GM18526 (cell line): ENCODE measurements around the gene CFAP70.

Experiments
- POLR2A ChIP-seq: IDR thresholded peaks from 3 replicates; pipeline ENCODE4 v1.6.1; 2011; ENCODE audit not compliant: insufficient read length; ENCODE audit errors: extremely low read depth

The CFAP70 gene

DNA sequence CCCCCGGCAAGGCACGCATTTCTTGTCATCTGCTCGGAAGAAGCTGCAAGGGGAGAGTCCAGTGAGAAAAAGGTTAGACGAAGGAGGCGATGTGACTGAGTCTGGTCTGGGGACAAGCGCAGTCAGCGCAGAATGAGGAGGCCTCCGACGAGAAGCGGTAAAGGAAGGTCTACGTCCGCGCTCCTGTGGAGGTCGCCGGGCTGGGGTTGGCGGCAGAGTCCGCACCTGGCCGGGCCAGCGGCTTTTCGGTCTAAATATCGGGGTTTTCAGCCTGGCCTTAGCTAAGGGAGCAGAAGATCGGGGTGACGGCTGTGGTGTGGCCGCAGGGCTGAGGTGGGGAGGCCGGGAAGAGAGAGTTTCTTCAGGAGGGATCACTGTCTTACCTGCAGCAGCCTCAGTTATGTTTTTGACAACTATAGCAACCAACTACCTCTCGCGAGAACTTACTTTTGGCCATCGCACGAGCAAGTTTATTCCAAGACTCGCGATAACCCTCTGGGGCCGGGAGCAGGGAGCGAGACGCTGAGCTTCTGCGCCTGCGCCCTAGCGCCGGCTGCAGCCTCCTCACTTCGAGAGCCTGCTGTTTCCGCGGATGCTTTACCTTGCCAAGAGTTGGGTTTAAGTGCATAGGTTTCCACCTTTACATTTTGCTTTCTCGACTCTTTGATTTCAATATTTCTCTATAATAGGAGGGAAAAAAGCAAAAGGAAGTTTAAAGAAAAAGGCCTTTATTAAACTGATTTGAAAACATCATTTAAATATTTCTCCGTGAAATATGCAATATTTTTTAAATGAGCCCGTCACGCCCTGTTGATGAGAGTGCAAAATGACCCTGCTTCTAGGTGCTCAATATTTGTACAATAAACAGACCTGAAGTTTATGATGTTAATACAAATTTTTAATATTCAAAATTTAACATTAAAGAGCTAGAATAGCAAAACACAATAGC lies at the start of gene CFAP70:
TSS of gene CFAP70 (minus strand) at position 534 of the 949 bp plus-strand sequence. CDS start 4,068 bp downstream, outside the sequence.
- TF ChIP-seq POLR2A, result peak; percentile 48

GRCh38 chr10:73408061-73408460 lies 49.4 kb upstream of the CFAP70 start:
- no peak for TF ChIP-seq POLR2A

- TF ChIP-seq POLR2A, result no peak
These were observed 48.8 kb upstream of the CFAP70 start for GRCh38 chr10:73407495-73407894.

GRCh38 chr10:73406846-73407245 lies 48.2 kb upstream of the CFAP70 start:
- TF ChIP-seq POLR2A, result no peak

DNA sequence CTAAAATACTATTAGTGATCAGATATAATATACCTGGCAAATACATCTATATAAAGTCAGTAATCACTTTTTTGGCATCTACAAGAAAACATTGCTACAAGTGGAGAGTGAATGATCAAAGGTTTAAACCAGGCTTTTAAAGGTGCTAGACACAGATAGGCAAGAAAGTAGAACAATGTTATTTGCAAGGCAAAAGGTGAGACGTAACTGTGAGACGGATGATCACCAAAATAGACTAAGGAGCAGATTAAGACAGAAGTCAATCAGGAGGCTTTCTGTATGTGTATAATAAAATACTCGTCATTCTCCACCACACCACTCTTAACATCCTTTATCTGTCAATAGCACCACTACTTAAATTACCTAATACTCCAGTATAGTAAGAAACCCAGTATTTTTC lies 46.9 kb upstream of the CFAP70 start:
- TF ChIP-seq POLR2A, result no peak

DNA sequence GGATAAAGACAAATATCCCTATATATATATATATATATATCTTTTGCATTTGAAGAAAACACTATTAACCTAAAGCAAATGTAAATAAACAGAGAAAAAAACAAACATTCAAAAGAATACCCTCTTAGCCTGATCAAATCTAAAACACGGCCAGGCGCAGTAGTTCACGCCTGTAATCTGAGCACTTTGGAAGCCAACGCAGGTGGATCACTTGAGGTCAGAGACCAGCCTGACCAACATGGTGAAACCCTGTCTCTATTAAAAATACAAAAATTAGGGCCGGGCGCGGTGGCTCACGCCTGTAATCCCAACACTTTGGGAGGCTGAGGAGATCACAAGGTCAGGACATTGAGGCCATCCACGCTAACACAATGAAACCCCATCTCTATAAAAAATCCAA lies 46.0 kb upstream of the CFAP70 start:
- TF ChIP-seq POLR2A, result no peak

- TF ChIP-seq POLR2A, result no peak
These were observed 43.0 kb upstream of the CFAP70 start for GRCh38 chr10:73401636-73402035.

DNA sequence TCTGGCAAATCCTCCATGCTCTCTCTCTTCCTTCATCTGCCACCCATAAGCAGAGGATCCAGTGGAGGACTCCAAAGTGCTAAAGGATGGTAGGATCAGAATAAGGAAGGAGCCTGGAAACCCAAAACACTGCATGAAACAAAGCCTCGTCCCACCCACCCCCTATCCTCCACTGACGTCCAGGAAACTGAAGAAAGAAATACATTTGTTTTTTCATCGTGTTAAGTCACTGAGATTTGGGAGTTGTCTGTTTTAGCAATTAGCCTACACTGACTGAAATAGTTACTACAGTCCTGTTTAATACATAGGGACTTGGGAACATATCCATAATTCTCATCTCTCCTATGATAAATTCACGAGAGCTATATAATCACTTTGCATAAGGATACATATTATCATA lies 40.4 kb upstream of the CFAP70 start:
- TF ChIP-seq POLR2A, result no peak

GRCh38 chr10:73398024-73398423 lies 39.4 kb upstream of the CFAP70 start:
- TF ChIP-seq POLR2A, result no peak

DNA sequence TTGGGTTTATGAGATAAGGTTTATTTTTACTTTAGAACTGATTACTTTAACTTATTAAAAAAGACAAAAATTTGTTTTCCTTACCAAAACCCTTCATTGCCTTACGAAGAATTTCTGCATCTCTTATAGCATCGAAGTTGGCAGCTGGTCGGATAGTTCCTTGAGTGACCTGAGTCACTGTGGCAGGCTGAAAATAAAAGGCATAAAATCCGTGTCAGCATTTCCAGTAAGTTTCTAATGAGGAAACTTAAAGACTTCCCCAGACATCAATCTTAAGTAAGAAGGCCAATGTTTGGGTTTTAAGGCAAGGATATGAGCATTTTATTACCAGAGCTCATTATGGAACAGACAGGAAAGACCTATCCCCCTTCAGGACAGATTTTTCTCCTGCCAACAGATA lies 29.6 kb upstream of the CFAP70 start:
- TF ChIP-seq POLR2A, result no peak

- TF ChIP-seq POLR2A, result no peak
These were observed 27.9 kb upstream of the CFAP70 start for GRCh38 chr10:73386583-73386982.

GRCh38 chr10:73379064-73379748 lies 20.5 kb upstream of the CFAP70 start:
- TF ChIP-seq POLR2A, result no peak

GRCh38 chr10:73376679-73377078 lies 18.0 kb upstream of the CFAP70 start:
- no peak for TF ChIP-seq POLR2A

- no peak for TF ChIP-seq POLR2A
These were observed 9.6 kb upstream of the CFAP70 start for GRCh38 chr10:73368238-73368637.

DNA sequence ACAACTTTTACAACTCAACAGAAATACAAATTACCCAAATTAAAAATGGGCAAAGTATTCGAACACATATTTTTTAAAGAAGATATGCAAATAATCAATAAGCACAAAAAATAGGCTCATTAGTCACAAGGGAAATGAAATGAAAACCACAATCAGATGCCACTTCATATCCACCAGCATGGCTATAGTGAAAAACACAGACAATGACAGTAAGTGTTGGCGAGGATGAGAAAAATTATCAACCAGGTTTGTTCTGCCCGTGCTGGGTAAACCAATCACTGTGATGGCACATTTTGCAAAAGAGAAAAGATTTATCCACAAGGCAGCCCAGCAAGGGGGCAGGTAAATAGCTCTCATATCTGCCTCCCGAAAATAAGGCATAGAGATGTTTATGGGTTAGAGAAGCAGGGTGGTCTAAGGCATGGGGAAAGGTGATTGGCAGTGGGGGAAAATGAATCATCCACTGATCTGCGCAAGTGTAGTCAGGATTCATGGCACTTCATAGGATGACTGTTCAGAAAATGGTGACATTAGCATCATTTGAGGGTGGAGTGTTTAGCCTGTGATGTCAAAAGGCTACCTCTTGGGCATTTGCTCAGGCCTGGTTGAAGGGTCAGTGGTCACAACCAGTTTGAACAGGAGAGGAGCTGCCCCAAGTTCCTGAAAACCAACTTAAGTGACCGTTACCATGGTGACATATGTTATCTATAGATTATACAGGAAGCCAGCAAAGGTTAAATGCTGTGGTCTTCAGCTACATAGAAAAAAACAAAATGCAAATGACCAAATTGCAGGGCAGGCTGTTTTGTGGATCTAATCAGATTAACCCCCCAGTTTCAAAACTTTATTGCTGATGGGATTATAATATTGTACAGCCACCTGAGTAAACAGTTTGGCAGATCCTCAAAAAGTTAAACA lies 8.0 kb upstream of the CFAP70 start:
- TF ChIP-seq POLR2A, result no peak

DNA sequence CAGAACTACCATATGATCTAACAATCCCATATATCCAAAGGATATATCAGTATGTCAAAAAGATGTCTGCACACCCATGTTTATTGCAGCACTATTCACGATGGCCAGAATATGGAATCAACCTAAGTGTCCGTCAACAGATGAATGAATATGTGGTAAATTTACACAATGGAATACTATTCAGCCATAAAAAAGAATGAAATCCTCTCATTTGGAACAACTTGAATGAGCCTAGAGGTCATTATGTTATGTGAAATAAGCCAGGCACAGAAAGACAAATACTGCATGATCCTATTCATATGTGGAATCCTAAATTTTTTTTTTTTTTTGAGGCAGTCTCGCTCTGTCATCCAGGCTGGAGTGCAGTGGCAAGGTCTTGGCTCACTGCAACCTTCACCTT lies 6.3 kb upstream of the CFAP70 start:
- TF ChIP-seq POLR2A, result no peak

DNA sequence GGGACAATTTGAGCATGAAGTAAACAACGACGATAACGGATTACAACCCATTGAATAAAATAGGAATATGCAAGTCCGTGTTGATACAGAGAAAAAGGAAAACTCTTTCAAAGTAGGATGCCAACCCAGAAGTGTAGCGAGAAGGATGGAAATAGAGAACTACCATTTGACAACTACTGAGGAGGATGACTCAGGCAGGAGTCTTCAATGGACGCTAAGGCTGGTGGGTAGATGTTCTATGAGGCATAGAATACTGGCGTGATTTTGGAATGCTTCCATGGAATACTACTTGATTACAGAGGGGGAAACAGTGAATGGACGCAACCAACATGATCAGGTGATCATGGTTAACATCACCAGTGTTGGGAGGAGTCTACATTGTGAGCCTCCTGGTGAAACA lies 828 bp upstream of the CFAP70 start:
- no peak for TF ChIP-seq POLR2A
